ENCODE results near the gene OR11L1.

Gene OR11L1

DNA sequence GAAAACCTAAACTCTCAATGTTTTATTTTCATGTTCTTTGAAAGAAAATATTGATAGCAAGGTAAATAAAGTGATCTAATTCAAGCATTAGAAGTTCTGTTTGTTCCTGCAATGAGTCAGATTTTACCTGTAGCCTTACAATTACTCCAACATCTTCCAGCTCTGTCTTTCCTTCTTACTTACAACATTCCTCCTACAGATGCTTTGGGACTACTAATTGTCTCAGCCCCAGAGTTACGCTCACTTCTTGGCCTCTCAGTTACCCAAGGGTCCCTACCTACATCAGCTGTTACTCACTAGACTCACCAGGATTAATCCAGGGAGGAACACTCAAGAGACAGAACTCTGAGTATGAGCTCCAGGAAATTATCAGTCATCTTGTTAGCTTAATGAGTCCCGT lies 44.2 kb downstream of the OR11L1 start:
- DNase-seq (ENCODE audit: low spot score): no peak

All from HuH-7 (cell line).